HG03469 (cell line): ENCODE data around the gene DIPK1B.
"Not testable (repeated sequence)": the region's sequence is repeated elsewhere in the genome, so short reads cannot be mapped to it uniquely, and the experiment has no call there.

Experiments
- ATAC-seq: cut with Tn5 transposase; IDR thresholded peaks from one replicate; pipeline ENCODE4 v1.9.1; 2021; ENCODE audit warnings: mild to moderate bottlenecking, moderate library complexity, moderate number of reproducible peaks; ENCODE audit not compliant: unreplicated experiment

The DIPK1B gene

DNA sequence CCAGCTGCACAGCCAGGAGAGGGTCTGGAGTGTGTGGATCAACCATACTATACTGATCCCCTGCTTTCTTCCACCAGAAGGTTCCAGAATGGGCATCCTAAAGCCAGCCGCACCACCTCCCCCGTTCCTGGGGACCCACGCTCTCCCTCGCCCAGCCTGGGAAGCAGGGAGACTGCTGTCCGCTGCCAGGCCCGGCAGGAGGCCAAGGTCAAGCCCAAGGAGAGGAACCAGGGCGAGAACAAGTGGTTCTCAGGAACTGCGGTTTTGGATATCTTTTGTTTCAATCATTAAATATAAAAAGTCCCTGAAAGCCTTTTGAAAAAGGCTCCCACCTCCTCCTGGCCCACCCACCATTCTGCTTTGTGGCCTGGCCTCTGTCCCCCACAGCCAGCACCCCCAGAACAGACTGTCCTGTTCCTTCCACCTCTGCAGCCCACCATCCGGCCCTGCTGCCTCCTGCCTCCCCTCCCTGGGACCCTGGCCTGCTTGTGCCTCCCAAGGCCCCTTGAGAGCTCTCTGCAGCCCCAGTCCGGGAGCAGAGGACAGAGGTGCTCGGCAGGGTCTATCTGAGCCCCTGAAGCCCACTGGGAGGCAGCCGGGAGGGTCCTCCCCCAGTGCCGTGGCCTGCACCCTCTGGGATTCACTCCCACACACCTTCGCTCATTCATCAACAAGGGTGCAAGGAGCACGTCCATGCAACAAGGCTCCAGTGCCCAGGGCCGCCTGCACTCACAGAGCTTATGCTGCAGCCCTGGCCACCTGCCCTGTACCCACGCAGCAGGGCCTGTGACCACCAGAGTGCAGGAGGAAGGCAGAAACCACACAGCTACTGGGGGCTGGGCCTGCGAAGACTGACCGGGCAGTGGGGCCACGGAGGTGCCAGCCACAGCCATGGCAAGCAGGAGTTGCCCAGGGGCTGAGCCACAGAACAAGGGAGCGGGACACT, 36.6 kb downstream of the DIPK1B start:
- ATAC-seq, result no peak

DNA sequence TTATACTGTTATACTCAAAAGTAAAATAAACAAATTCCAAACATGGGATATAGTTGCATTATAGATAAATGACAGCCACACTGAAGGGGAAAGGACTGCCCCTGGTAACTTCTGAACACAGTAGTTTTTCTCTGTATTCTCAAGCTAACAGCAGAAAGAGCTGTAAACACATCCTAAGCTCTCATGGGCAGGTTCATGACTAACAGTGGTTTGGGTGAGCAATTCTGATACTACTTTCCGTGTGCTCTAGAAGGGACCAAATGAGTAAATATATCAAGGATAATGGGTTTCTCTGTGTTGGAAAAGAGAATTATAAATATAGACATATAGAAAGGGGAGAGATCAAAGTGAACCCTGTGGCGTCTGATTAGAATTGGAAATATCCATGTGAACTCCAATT, 38.2 kb downstream of the DIPK1B start:
- ATAC-seq, result no peak

DNA sequence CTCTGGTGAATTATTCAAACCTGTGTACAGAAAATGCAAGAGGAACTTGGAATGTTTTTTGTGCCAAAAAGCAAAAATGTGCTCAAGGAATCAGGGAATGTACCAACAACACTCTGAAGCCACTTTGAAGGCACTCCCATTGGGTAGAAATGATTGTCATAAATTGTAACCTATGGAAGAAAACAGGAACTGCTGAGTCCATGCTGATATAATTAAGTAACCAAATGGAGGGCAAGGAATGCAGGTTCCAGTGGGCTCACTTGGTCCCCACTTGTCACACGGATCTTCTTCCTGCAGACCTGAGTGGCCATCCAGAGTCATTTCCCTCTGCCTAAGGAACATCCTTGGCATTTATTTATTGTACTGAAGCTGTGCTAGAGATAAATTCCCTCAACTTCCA, 38.9 kb downstream of the DIPK1B start:
- no peak for ATAC-seq

DNA sequence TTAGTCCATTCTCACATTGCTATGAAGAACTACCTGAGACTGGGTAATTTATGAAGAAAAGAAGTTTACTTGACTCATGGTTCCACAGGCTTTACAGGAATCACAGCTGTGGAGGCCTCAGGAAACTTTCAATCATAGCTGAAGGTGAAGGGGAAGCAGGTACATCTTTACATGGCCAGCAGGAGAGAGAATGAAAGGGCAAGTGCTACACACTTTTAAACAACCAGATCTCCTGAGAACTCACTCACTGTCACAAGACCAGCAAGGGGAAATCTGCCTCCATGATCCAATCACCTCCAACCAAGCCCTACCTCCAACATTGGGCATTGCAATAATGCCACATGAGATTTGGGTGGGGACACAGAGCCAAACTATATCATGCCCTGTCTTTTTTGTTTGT, 39.4 kb downstream of the DIPK1B start:
- no peak for ATAC-seq

DNA sequence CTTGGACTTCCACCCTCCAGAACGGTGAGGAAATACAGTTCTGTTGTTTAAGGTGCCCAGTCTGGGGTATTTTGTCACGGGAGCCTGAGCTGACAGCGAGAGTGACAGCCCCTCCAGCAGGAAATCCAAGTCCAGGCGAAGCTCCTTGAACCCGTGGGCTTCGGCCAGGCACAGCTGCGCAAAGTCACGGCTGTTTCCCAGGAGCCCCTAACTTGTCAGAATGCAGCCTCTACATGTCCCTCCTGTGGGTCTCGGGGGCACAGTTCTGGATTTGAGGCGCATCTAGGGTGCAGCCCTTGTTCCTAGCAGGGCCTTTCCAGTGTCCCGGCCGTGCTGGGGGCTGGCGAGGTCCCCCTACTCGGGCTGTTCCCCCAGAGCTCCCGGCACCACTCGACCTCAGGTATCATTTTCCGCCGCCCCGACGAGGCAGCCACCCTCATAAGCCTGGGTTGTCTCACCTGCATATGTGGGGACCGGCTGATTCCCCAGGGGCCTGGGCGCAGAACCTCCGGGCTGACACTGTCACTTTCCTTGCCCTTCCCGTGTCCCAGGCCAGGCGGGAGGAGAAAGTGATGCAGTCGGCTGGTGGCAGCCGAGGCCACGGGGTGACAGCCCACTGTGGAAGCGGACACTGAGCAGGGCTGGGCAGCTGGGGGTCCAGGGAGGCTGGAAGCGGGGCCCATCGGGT, 41.1 kb downstream of the DIPK1B start:
- no peak for ATAC-seq

DNA sequence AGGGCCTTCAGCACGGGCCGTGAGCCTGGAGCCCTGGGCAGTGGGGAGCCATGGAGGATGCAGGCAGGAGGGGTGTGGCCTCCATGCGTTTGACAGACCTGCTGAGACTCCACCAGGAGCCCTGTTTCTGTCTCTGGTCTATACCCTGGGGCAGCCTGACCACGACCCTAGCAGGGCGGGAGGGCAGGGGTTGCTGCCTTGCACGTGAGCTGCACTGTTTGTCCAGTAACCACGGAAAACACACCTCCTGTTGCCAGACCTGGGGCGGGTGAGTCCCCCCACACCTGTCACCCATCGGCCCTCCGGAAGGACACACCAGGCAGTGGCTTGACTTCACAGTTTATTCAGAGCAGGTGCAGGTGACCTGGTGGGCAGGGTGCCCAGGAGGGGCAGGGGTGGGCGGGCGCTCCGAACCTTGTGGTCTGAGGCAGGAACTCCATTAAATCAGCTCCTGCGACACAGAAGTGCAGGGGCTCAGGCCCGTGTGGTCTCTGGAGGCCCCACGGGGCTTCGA, 41.7 kb downstream of the DIPK1B start:
- no peak for ATAC-seq

DNA sequence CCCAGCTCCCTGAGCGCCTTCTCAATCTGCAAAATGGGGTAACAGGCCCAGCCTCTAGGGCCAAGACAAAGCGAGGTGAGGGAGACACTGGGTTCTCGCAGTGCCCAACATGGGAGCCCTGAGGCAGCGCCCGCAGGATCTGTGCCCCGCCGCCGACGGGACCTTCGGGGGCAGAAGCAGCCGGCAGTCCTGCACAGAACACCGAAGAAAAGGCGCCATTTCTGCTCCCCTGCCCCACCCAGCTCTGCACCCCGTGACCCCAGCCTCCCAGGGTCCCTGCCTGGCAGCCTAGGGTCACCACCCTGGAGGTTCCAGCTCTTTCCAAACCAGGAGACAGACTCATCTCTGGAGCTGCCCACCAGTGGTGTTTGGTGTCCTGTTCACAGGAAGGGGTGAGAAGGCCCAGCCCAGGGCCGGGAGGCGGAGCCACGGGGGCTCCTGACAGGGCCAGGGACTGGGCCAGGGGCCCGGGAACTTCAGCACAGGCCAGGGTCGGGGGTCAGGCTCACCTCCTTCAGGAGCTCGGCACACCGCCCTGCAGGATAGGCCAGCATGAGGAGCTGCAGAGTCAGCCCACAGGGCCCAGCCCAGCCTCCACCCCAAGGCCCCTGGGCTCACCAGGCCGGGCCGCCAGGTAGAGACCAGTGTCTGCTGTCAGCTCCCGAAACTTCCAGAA, 42.4 kb downstream of the DIPK1B start:
- no peak for ATAC-seq

DNA sequence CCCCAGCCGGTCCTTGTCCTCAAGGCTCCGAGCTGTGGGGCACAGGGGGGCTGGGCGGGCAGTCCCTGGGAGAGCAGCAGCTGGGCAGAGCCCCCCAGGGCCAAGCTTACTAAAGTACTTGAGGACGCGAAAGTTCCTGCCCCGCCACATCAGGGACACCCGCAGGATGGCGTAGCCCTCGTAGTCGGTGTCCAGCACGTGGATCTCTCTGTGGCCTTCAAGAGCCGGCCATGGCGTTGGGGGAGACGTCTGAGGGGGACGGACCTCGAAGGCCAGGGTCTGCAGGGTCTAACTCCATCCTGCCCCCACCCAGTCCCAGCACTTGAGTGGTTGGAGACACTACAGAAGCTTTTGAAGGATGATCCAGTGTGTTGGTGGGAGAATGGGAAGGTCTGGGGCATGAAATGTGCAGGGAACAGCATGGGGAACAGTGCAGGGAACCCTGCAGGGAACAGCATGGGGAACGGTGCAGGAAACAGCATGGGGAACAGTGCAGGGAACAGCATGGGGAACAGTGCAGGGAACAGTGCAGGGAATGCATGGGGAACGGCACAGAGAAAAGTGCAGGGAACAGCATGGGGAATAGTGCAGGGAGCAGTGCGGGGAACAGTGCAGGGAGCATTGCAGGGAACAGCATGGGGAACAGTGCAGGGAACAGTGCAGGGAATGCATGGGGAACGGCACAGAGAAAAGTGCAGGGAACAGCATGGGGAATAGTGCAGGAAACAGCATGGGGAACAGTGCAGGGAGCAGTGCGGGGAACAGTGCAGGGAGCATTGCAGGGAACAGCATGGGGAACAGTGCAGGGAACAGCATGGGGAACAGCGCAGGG, 43.1 kb downstream of the DIPK1B start:
- not testable (repeated sequence) for ATAC-seq

DNA sequence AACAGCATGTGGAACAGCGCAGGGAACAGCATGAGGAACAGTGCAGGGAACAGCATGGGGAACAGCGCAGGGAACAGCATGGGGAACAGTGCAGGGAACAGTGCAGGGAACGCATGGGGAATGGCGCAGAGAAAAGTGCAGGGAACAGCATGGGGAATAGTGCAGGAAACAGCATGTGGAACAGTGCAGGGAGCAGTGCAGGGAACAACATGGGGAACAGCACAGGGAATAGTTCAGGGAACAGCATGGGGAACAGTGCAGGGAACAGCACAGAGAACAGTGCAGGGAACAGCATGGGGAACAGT, 43.7 kb downstream of the DIPK1B start:
- ATAC-seq, result no peak

DNA sequence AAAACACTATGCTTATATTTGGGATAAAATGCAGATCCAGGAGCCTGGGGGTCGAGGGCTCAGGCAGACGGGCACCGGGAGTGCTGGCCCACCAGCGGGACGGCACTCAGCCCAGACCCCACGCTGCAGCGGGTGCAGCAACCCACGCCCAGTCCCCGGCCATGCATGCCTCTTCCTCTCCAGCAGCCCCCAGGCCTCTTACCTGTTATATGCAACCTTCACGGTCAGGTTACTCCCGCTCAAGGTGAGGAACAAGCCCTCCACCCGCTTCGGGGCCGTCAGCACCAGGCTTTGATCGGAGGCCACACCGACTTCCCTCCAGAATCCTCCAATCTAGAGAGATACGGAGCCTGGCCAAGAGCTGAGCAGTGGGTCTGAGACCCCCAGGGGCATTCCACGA, 44.5 kb downstream of the DIPK1B start:
- no peak for ATAC-seq

DNA sequence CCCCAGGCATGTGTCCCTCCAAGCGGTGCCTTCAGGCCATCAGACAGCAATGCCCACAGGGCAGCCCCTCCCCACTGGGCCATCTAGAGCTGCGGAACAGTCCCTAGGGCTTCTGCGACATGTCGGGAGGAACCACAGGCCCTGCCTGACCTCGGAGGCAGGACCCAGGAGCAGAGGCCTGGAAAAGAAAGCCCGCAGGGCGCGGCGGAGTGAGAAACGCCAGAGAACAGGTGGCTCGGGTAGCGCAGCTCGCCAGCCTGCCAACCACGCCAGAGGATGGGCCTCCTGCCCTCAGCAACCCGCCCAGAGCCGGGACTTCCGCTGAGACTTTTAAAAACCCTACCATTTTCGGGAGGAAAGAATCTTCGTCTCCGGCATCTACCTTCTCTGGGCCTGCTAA, 45.0 kb downstream of the DIPK1B start:
- no peak for ATAC-seq

DNA sequence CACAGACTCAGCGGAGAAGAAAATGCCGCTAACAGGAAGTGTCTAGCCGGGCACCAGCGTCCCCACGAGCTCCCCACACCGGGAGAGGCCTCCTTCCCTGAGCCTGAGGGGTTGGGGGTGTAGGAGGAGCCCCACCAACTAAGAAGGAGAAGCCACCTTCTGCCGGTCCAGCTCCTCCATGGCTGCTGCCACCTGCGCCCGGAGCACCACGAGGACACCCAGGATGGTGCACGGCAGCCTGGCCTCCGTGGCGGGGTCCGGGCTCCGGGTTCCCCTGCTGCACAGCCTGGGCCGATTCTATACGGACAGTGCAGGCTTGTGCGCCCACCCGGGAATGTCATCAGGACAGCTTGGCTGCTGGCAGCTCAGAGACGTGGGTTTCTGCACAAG, 45.4 kb downstream of the DIPK1B start:
- no peak for ATAC-seq

DNA sequence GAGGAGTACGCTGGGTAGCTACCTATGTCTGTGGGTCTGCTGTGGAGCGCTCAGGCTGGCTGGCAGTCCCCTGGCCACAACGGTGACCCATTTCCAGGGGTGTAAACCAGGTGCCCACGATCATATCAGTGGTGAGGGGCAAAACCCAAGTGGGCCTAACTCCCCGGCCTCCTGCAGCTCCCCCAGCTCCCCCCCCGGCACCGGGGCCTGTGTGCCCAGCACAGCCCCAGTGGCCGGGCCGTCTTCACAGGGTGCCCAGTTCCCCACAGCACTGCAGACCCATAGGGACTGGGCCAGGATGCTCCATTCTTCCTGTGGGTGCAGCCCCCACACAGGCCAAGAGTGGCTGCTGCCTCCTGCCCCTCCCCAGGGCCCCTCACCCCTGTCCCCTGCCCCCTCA, 46.6 kb downstream of the DIPK1B start:
- ATAC-seq, result no peak

DNA sequence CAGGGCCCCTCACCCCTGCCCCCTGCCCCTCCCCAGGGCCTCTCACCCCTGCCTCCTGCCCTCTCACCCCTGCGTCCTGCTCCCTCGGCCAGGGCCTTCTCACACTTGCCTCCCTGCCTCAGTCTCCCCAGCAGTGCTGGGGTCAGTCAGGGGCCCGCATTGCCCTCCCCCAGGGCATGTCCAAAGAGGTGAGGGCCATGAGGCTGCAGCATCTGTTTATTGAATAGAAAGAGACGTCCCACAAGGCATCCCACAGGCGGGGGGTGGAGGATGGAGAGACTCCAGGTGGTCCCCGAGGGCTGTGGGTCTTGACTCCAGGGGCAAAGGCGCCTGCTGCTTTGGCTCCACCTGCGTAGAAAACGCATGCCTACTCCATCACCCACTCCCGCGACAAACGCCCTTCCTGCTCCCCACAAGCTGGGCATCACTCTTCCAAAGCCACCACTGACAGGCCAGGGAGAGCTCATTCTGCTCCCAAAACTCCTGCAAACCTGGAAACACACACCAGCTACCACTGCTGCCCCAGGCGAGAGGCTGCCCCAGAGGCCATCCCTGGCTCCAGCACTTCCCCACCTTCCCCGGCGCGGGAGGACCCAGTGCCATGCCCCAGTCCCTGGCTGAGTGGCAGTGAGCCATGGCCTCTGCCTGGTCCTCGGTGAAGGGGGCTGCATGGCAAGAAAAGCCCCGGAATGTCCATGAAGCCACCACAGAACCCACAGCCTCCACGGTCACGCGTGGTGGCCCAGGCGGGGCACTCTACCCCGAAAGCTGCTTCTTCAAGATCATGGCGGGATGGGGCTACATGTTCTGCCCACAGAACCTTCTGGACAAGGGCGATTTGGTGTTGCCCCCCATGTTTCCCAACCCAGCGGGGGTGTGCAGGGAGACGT, 47.3 kb downstream of the DIPK1B start:
- ATAC-seq, result no peak

DNA sequence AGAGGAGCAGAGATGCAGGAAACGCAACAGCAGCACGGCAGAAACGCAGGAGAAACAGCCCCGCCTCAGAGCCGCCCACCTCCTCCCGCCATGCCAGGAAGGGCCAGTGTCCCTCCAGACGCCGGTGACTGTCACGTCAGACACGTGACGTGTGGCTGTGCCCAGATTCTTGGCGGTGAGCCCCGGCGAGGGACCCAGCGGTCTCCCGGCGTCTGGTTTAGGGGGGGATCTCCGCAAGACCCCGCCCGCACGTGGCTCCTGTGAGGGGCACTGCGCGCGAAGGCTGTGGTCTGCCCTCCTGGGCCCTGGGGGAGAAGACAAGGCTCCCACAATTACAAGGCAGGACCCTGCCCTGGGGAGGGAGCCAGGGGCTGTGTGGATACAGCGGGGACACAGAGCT, 48.1 kb downstream of the DIPK1B start:
- no peak for ATAC-seq

DNA sequence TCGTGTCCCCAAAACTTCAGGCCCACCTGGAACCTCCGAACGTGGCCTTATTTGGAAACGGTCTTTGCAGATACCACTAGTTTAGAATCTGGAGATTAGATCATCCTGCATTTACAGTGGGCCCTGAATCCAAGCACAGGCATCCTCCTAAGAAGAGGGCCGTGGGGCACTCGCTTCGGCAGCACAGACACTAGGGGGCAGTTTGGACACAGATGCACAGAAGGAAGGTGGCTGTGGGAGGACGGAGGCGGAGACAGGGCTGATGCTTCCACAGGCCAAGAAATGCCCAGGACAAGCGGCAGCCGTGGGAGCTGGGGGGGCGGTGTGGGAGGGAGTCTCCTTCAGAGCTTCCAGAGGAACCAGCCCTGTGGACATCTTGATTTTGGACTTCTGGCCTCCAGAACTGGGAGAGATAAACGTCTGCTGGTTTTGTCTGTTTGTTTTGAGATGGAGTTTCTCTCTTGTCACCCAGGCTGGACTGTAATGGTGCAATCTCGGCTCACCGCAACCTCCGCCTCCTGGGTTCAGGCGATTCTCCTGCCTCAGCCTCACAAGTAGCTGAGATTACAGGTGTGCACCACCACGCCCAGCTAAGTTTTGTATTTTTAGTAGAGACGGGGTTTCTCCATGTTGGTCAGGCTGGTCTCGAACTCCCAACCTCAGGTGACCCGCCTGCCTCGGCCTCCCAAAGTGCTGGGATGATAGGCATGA, 48.6 kb downstream of the DIPK1B start:
- ATAC-seq, result not testable (repeated sequence)

DNA sequence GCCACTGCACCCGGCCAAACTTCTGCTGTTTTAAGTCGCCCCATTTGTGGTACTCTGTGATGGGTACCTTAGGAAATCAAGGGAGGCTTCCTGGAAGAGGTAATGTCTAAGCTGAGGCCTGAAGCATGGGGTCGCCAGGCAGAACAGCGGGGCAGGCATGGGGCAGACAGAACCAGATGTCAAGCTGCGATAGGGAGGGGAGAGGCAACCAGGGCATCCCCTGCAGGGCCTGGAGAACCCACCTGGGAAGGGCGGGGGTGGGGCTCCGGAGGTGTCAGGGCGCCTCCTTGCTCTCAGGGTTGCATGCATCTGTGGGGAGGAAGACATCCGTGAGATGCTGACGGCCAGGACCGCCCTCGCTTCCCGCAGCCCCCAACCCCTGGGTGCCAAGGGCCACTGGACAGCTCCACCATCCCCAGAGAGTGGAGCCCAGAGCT, 49.2 kb downstream of the DIPK1B start:
- no peak for ATAC-seq

DNA sequence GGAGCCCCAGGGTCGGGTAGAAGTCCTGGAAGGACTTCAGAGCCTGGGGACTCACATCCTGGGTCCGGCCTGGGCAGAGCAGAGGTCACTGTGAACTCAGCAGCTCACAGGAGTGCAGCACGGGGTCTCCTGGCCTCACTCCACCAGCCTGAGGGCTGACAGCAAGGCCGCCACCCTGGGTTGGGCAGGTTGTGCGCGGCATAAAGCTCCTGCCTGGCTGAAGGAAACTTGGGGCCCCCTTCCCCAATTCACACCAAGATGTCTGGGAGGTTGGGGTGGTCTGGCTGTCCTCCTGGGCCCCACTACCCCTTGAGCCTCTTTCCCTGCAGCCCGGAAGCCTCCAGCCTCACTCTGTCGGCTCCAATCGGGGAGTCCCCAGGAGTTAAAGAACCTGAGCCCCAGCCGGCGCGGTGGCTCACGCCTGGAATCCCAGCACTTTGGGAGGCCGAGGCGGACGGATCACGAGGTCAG, 49.9 kb downstream of the DIPK1B start:
- no peak for ATAC-seq
